Mucosa of descending colon (tissue), 3 donors: ENCODE data around the gene KRT32. TPM values are rescaled to one million over a fixed set of nuclear protein-coding genes. Genes with fewer than 3 reads are reported as not detected.

Experiments
- ATAC-seq: fragments of 200-7000 bp; cut with Tn5 transposase; one replicate; pipeline ENCODE4 v1.9.1; 2020; ENCODE audit warnings: mild to moderate bottlenecking, moderate library complexity
- DNase-seq, 3 donors: peaks; one replicate each; pipeline ENCODE4 v3.0.0-alpha.2; 2020
- H3K36me3 ChIP-seq: fragments of 200-600 bp; one replicate; pipeline ENCODE4 v1.8.0; 2021; ENCODE audit warnings: low read depth, mild to moderate bottlenecking
- H3K4me1 ChIP-seq: fragments of 200-600 bp; one replicate; pipeline ENCODE4 v1.8.0; 2021; ENCODE audit warnings: low read depth, mild to moderate bottlenecking
- H3K4me3 ChIP-seq: fragments of 200-600 bp; one replicate; pipeline ENCODE4 v1.8.0; 2021; ENCODE audit warnings: mild to moderate bottlenecking
- H3K9me3 ChIP-seq: fragments of 200-600 bp; one replicate; pipeline ENCODE4 v1.8.0; 2021; ENCODE audit warnings: mild to moderate bottlenecking
- intact Hi-C, 2 donors: fragments of 100-400 bp; cut with DNase I in 1 of 2; cut with micrococcal nuclease in 1 of 2; formaldehyde crosslinking; loops; one replicate each; pipeline versions ENCODE4 v1.11.0 to v1.11.1; 2022; cut with DNase I, micrococcal nuclease
- total RNA-seq, 3 donors: library from RNA; stranded (reverse); fragmentation: NEBNext Ultra II Directional in 2 of 3; extraction: Animal tissue kit (Norgen Biotek cat#: 25700) in 2 of 3; gene quantifications; one replicate each; pipeline versions ENCODE4 v1.2.1 to v1.2.4, GENCODE V29; 2021 to 2023
- TF ChIP-seq, protein P1 (sequence below): fragments of 200-600 bp; IDR thresholded peaks from one replicate; pipeline ENCODE4 v1.8.0; 2022; ENCODE audit warnings: antibody characterized with exemption, mild to moderate bottlenecking
- donor health status: DM: no; HTN: no; CAD: no; lungs with moderate emphysema.
- donor health status: DM: no; HTN: no; CAD: no.
- donor health status: DM: no; HTN: yes; CAD: no.

The KRT32 gene
- total RNA-seq, 3 donors from 2014 or later = not detected

DNA sequence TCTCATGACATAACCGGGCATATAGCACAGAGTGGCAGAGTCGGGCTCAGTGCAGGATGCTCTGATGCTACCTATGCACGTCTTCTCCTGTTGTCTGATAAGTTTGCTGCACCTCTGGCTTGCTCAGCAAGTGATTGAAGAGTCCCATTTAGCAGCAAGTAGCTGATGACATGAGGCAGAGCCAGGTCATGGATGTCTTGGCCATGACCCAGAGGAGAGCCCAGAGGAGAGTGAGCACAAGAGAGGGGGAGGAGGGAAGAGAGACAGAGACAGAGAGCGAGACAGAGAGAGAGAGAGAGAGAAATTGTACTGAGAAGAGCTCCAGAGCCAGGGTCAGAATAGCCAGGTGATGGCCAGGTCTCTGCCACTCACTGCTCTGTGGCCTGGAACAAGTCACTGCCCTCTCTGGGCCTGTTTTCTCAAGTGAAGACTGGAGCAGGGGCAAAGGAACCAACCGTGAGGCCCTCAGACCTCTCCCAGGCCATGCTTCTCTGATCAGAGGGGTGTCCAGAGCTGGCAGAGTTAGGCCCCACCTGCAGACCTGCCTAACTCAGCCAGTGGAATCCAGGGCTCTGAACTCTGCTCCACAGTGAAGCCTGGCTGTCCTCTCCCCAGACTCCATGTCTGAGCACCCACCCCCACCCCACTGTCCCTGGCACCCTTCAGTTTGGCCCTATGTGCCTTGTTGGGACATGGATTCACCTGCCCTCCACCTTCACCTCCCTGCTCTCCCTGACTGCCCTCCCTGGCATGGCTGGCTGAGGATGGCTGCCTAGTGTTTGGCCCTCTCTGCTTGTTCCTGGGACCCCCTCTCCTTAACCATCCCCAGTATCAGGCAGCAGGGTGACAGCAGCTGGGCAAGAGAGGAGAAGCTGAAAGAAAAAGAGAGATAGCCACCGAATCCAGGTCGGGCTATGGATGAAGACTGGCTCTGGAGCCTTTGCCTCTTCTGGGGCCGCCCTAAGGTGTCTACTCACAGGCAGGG, 18.0 kb upstream of the KRT32 start:
- intact Hi-C loops = no loop called here

DNA sequence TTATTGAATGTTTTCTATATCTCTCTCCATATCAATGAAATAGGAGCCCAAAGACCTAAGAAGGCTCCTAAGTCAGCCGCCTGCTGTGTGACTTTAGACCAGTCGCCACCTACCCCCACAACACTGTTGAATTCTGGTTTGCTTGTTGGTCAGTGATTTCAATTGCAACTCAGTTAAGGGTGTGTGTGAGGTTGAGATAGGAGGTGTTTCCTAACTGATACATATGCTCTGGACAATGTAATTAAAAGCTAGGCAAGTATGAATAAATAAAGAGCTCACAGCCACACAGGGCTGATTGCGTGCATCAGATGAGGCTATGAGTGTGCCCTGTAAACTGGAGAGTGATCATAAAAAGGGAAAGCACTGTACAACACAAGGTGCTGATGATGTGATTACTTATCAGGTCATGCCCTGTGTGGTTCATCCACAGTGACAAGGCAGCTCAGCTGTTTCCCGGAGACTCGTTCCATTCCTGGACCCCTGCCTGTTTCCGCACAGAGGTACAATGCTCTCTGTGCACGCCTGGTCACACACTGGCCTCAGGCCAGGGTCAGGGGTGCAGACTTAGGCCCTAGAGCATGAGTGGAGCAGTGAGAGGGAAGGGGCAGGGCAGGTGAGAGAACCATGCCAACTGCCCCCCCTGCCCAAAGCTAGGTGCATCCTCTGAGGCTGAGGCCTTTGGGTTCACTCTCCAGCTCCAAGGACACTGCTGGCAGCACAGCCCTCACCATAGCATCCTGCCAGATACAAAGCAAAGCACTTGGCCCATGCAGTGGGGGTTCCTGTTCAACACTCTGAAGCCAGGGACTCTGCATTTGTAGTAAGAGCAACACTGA, 17.0 kb upstream of the KRT32 start:
- peak; percentile 10 for ATAC-seq
- no peak for DNase-seq
- H3K4me3 ChIP-seq = no peak overlapping the region
- intact Hi-C loops = no loop called here
- no peaks in the 10 kb centered on the region for H3K4me1 ChIP-seq
- TF ChIP-seq, protein P1, sequence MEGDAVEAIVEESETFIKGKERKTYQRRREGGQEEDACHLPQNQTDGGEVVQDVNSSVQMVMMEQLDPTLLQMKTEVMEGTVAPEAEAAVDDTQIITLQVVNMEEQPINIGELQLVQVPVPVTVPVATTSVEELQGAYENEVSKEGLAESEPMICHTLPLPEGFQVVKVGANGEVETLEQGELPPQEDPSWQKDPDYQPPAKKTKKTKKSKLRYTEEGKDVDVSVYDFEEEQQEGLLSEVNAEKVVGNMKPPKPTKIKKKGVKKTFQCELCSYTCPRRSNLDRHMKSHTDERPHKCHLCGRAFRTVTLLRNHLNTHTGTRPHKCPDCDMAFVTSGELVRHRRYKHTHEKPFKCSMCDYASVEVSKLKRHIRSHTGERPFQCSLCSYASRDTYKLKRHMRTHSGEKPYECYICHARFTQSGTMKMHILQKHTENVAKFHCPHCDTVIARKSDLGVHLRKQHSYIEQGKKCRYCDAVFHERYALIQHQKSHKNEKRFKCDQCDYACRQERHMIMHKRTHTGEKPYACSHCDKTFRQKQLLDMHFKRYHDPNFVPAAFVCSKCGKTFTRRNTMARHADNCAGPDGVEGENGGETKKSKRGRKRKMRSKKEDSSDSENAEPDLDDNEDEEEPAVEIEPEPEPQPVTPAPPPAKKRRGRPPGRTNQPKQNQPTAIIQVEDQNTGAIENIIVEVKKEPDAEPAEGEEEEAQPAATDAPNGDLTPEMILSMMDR = no peak
- H3K36me3 ChIP-seq = no peaks in the 10 kb centered on the region
- no peaks in the 10 kb centered on the region for H3K9me3 ChIP-seq

More for the DNA sequence above, 18.0 kb upstream of the KRT32 start:
- Histone ChIP-seq H3K4me3 (no peak overlapping the region), H3K9me3 (no peaks in the 10 kb centered on the region), H3K4me1 (peaks cover 5% of the 10 kb centered on the region), H3K36me3 (no peaks in the 10 kb centered on the region)
- DNase-seq (no peak), ATAC-seq (no peak)
- TF ChIP-seq, protein P1 = no peak

DNA sequence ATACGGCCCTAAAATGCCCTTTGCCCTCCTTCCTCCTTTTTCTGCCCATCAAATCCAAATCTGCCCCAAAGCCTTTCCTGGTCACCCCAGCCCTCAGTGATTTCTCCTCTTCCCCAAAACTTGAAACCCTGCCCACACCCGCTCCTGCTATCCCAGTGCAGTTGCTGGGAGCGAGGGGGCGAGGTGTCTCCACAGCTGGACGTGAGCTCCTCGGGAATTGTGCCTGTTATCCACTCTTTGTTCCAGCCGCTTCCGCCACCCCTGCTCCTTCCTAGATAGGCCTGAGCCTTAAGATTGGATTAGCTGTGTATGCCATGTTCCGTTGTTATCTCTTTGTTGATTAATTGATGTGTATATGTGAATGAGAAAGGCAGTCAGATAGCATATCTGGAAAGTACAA, 16.3 kb upstream of the KRT32 start:
- Histone ChIP-seq H3K4me3 (no peak overlapping the region), H3K36me3 (no peaks in the 10 kb centered on the region), H3K4me1 (no peaks in the 10 kb centered on the region), H3K9me3 (no peaks in the 10 kb centered on the region)
- no peak for DNase-seq
- intact Hi-C loops = no loop called here
- ATAC-seq = no peak
- TF ChIP-seq, protein P1 = no peak

DNA sequence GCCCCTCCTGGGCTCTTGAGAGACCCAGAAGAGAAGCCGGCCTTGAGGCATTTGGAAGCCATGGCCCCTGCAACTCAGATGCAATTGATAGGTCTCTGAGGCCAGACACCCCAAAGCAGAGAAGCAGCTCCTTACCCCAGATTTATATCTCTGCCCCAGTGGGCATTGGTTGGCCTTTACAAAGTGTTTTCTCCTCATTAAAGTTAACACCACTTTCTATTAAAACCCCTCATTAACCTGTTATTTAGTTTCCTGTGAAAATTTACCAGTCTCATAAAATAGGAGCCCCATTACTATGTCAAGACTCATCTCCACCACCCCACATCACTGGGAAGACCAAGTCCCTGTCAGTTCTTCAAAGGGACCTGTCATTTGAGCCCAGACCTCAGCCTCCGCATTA, 13.8 kb upstream of the KRT32 start, which contains the start of gene KRT35:
KRT35 (minus strand) TSS at position 116 of the 400 bp plus-strand sequence; CDS start at position 62, 54 bp downstream.
- H3K36me3 ChIP-seq = no peaks in the 10 kb centered on the region
- no peak within 1 kb of the TSS for H3K4me3 ChIP-seq
- H3K9me3 ChIP-seq = no peaks in the 10 kb centered on the region
- no peak for DNase-seq
- TF ChIP-seq, protein P1 = no peak
- ATAC-seq = no peak
- intact Hi-C loops = no loop called here
- H3K4me1 ChIP-seq = no peaks in the 10 kb centered on the region

DNA sequence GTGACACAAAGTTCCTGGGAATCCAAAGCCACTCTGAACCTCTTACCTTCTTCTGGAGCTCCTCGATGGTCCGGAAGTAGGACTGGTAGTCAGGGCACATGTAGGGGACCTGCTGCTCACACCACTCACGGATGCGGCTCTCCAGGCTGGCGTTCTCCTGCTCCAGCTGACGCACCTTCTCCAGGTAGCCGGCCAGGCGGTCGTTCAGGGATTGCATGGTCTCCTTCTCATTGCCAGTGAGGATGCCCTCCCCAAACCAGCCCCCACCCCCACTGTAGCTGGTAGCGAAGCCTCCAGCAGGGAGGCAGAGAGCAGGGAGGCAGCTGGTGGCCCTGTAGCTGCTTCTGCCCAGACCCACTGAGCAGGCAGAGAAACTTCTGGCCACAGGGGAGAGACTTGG, 13.4 kb upstream of the KRT32 start:
- no peaks in the 10 kb centered on the region for H3K36me3 ChIP-seq
- TF ChIP-seq, protein P1 = no peak
- no peaks in the 10 kb centered on the region for H3K9me3 ChIP-seq
- H3K4me1 ChIP-seq = no peaks in the 10 kb centered on the region
- no peak for DNase-seq
- no peak overlapping the region for H3K4me3 ChIP-seq
- ATAC-seq = no peak
- intact Hi-C loops = no loop called here
